ENCODE data around the gene EXOC3L2. TPM values are rescaled to one million over a fixed set of nuclear protein-coding genes. Genes with fewer than 3 reads are reported as not detected.

Gene EXOC3L2
- total and polyA plus RNA-seq, 10 of the 15 experiments (the other 5 are each of a cell fraction or from before 2014, with no cell fraction given), result not detected

DNA sequence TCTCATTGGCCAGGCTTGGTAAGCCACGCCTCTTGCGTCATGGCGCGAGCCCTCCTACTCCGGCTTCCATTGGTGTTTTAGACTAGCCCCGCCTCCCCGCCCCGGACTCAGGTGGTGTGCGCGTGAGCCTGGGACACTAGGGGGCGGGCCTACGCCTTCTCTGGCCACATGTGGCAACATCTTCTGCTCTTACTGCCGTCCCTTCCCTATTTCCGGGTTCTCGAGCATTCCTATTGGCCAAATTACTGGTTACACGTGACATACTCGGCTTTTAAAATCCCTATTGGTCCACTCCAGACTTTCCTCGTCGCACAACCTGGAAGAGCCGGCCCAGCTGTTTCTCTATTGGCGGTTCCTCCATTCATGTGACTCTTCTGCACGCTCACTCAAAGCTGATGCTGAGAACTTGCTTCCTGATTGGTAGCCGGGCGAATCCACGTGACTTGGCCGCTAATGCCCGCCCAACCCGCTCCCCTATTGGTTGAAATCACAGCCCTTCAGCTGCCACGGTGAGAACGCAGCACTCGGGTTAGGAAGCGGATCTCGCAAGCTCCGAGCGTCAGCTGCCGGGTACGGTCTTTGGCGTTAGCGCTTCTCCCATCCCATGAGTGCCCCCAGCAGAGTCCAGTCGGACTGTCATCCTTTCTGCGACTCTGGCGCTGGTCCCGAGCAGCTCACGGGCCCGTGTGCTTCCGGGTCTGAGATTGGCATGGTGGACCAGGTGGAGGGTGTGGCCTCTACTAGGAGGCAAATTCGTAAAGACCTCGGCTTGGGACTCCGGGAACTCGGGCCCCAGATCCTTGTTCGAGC, 66.7 kb downstream of the EXOC3L2 start, which contains the start of gene BLOC1S3 (continued):
- TF ChIP-seq ZBTB33 (IDR thresholded peaks at IDR 0.05) (no peak), TCF7 (IDR thresholded peaks at IDR 0.05; ENCODE audit: borderline replicate concordance) (no peak), RFX5 (IDR thresholded peaks at IDR 0.05; ENCODE audit: low read depth, low read length) (peak; percentile 99), PAX5 (IDR thresholded peaks at IDR 0.05; ENCODE audit: borderline replicate concordance, low read depth, low read length) (0 out of 2 replicates have a peak, but pooled peaks have one; percentile 20), GATAD2B (conservative IDR thresholded peaks at IDR 0.05; ENCODE audit: low read depth) (peak; percentile 80), EGR1 (IDR thresholded peaks at IDR 0.05; ENCODE audit: borderline replicate concordance in 1 of 2, low read depth in 2 of 2, low read length in 2 of 2) (no peak), SMAD1 (IDR thresholded peaks at IDR 0.05; ENCODE audit: low read depth, partially characterized antibody) (no peak), MYB (IDR thresholded peaks at IDR 0.05; ENCODE audit: borderline replicate concordance, low read depth, low read length) (no peak), SP1 (IDR thresholded peaks at IDR 0.05; ENCODE audit: low read depth, low read length) (peak; percentile 93), CBFB (IDR thresholded peaks at IDR 0.05; ENCODE audit: low read depth) (no peak), SUZ12 (IDR thresholded peaks at IDR 0.05; ENCODE audit: unreplicated experiment) (no peak), TBL1XR1 (IDR thresholded peaks at IDR 0.05; ENCODE audit: low read depth, low read length) (no peak), IKZF1 (conservative IDR thresholded peaks at IDR 0.05) (no peak), MEF2B (IDR thresholded peaks at IDR 0.05; ENCODE audit: partially characterized antibody, poor library complexity, severe bottlenecking) (peak; percentile 81), MAX (IDR thresholded peaks at IDR 0.05; ENCODE audit: low read depth, low read length) (peak; percentile 92), IRF5 (IDR thresholded peaks at IDR 0.05; ENCODE audit: borderline replicate concordance) (no peak), CHD4 (IDR thresholded peaks at IDR 0.05) (no peak), POLR2AphosphoS5 (IDR thresholded peaks at IDR 0.05; ENCODE audit: low read length) (peak; percentile 82)
- TF ChIP-seq, protein P1, sequence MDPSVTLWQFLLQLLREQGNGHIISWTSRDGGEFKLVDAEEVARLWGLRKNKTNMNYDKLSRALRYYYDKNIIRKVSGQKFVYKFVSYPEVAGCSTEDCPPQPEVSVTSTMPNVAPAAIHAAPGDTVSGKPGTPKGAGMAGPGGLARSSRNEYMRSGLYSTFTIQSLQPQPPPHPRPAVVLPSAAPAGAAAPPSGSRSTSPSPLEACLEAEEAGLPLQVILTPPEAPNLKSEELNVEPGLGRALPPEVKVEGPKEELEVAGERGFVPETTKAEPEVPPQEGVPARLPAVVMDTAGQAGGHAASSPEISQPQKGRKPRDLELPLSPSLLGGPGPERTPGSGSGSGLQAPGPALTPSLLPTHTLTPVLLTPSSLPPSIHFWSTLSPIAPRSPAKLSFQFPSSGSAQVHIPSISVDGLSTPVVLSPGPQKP (IDR thresholded peaks at IDR 0.05; ENCODE audit: low read depth, low read length), result 0 out of 2 replicates have a peak, but pooled peaks have one; percentile 68
- TF ChIP-seq, protein P2, sequence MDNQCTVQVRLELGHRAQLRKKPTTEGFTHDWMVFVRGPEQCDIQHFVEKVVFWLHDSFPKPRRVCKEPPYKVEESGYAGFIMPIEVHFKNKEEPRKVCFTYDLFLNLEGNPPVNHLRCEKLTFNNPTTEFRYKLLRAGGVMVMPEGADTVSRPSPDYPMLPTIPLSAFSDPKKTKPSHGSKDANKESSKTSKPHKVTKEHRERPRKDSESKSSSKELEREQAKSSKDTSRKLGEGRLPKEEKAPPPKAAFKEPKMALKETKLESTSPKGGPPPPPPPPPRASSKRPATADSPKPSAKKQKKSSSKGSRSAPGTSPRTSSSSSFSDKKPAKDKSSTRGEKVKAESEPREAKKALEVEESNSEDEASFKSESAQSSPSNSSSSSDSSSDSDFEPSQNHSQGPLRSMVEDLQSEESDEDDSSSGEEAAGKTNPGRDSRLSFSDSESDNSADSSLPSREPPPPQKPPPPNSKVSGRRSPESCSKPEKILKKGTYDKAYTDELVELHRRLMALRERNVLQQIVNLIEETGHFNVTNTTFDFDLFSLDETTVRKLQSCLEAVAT (IDR thresholded peaks at IDR 0.05), result 0 out of 2 replicates have a peak, but pooled peaks have one; percentile 27

All from GM12878 (cell line).